Liver (tissue), 3 donors: Measurements from ENCODE around the gene TSC22D3.
A peak's percentile ranks its signal among the peaks of the same experiment; 100 is the strongest.

Experiments
- ATF3 ChIP-seq: IDR thresholded peaks from 2 replicates; pipeline ENCODE4 v1.6.1; 2016; ENCODE audit warnings: antibody characterized with exemption
- EGR1 ChIP-seq, 2 donors: IDR thresholded peaks; 2 replicates each; pipeline ENCODE4 v1.6.1; 2016 to 2018; ENCODE audit warnings: antibody characterized with exemption in 2 of 2, low read depth in 2 of 2
- FOXA1 ChIP-seq: IDR thresholded peaks from 2 replicates; pipeline ENCODE4 v1.6.1; 2016; ENCODE audit warnings: antibody characterized with exemption
- GABPA ChIP-seq, 2 donors: IDR thresholded peaks in 1 of 2; conservative IDR thresholded peaks in 1 of 2; 2 replicates each; pipeline ENCODE4 v1.6.1; 2016; ENCODE audit warnings: antibody characterized with exemption in 2 of 2, mild to moderate bottlenecking in 1 of 2, moderate library complexity in 1 of 2
- RAD21 ChIP-seq, 2 donors: IDR thresholded peaks; 2 replicates each; pipeline ENCODE4 v1.6.1; 2016; ENCODE audit warnings: antibody characterized with exemption in 2 of 2, mild to moderate bottlenecking in 2 of 2
- SP1 ChIP-seq: IDR thresholded peaks from 2 replicates; pipeline ENCODE4 v1.6.1; 2018; ENCODE audit warnings: antibody characterized with exemption, mild to moderate bottlenecking
- TAF1 ChIP-seq: conservative IDR thresholded peaks from 2 replicates; pipeline ENCODE4 v1.6.1; 2016; ENCODE audit warnings: antibody characterized with exemption, mild to moderate bottlenecking
- YY1 ChIP-seq: IDR thresholded peaks from 2 replicates; pipeline ENCODE4 v1.6.1; 2016; ENCODE audit warnings: antibody characterized with exemption, mild to moderate bottlenecking
- ZBTB33 ChIP-seq: IDR thresholded peaks from 2 replicates; pipeline ENCODE4 v1.6.1; 2016; ENCODE audit warnings: antibody characterized with exemption
- TF ChIP-seq, protein P1 (sequence below): fragments of 150-350 bp; IDR thresholded peaks from 2 replicates; pipeline ENCODE4 v1.5.1; 2017; ENCODE audit warnings: improper control_type of control experiment, low read depth, low read length; ENCODE audit not compliant: missing input control
- TF ChIP-seq, protein P2 (sequence below): IDR thresholded peaks from 2 replicates; pipeline ENCODE4 v1.6.1; 2016; ENCODE audit warnings: antibody characterized with exemption, mild to moderate bottlenecking
- donor health status: healthy.
- donor health status: healthy.

DNA sequence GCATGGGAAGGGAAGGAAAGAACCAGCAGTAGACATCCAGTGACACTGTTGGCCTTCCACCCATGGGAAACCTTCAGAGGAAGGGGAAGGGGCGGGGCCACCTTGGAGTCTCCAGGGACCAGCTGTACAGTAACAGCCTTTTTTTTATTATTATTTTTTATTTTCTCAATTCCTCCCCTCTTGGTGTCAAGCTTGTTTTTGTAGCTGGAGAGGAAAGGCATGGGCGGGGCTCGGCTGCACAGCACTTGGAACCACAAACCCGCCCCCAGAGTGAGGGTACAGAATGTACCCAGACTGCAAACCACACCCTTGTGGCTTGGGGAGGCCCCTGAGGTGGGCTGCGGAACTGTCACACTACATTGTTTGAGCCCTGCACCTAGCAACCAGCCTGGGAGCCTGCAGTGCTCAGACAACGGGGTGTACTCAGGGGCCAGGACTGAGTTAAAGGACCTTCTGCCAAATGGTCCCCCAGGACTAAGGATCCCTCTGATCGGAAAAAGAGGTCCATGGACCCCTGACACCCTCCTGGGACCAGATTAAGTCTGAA is 101.6 kb downstream of the TSC22D3 start:
- TF ChIP-seq, protein P1, sequence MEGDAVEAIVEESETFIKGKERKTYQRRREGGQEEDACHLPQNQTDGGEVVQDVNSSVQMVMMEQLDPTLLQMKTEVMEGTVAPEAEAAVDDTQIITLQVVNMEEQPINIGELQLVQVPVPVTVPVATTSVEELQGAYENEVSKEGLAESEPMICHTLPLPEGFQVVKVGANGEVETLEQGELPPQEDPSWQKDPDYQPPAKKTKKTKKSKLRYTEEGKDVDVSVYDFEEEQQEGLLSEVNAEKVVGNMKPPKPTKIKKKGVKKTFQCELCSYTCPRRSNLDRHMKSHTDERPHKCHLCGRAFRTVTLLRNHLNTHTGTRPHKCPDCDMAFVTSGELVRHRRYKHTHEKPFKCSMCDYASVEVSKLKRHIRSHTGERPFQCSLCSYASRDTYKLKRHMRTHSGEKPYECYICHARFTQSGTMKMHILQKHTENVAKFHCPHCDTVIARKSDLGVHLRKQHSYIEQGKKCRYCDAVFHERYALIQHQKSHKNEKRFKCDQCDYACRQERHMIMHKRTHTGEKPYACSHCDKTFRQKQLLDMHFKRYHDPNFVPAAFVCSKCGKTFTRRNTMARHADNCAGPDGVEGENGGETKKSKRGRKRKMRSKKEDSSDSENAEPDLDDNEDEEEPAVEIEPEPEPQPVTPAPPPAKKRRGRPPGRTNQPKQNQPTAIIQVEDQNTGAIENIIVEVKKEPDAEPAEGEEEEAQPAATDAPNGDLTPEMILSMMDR, result no peak
- TF ChIP-seq GABPA (IDR thresholded peaks at IDR 0.05 in 1 of 2, conservative IDR thresholded peaks at IDR 0.05 in 1 of 2), result no peak
- no peak for TF ChIP-seq RAD21 (IDR thresholded peaks at IDR 0.05)
- TF ChIP-seq TAF1, result no peak
- peak; percentile 78 for TF ChIP-seq SP1
- TF ChIP-seq, protein P2, sequence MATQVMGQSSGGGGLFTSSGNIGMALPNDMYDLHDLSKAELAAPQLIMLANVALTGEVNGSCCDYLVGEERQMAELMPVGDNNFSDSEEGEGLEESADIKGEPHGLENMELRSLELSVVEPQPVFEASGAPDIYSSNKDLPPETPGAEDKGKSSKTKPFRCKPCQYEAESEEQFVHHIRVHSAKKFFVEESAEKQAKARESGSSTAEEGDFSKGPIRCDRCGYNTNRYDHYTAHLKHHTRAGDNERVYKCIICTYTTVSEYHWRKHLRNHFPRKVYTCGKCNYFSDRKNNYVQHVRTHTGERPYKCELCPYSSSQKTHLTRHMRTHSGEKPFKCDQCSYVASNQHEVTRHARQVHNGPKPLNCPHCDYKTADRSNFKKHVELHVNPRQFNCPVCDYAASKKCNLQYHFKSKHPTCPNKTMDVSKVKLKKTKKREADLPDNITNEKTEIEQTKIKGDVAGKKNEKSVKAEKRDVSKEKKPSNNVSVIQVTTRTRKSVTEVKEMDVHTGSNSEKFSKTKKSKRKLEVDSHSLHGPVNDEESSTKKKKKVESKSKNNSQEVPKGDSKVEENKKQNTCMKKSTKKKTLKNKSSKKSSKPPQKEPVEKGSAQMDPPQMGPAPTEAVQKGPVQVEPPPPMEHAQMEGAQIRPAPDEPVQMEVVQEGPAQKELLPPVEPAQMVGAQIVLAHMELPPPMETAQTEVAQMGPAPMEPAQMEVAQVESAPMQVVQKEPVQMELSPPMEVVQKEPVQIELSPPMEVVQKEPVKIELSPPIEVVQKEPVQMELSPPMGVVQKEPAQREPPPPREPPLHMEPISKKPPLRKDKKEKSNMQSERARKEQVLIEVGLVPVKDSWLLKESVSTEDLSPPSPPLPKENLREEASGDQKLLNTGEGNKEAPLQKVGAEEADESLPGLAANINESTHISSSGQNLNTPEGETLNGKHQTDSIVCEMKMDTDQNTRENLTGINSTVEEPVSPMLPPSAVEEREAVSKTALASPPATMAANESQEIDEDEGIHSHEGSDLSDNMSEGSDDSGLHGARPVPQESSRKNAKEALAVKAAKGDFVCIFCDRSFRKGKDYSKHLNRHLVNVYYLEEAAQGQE, result no peak
- TF ChIP-seq ATF3, result no peak
- TF ChIP-seq YY1, result no peak
- no peak for TF ChIP-seq FOXA1
- no peak for TF ChIP-seq EGR1 (IDR thresholded peaks at IDR 0.05; ENCODE audit: low read depth in 2 of 2)
- no peak for TF ChIP-seq ZBTB33
